H9 (cell line): ENCODE measurements around the gene SEMA4D. TPM values are rescaled to one million over a fixed set of nuclear protein-coding genes. Genes with fewer than 3 reads are reported as not detected.

Experiments
- DNase-seq: peaks from one replicate; pipeline ENCODE4 v3.0.0-alpha.2; 2017
- H2AFZ ChIP-seq: one replicate; pipeline ENCODE4 v1.6.1; 2013; ENCODE audit warnings: mild to moderate bottlenecking, low read length, control low read depth, moderate library complexity
- H2AK5ac ChIP-seq: 2 replicates; pipeline ENCODE4 v1.6.1; 2013; ENCODE audit warnings: low read length, control low read depth, mixed read lengths; ENCODE audit not compliant: insufficient read length
- H2BK120ac ChIP-seq: one replicate; pipeline ENCODE4 v1.6.1; 2013; ENCODE audit warnings: low read depth, mild to moderate bottlenecking, low read length, control low read depth, inconsistent platforms; ENCODE audit not compliant: poor library complexity, severe bottlenecking
- H2BK12ac ChIP-seq: 2 replicates; pipeline ENCODE4 v1.6.1; 2013; ENCODE audit warnings: low read length, control low read depth, mixed read lengths, low read depth; ENCODE audit not compliant: insufficient read length
- H2BK15ac ChIP-seq: 2 replicates; pipeline ENCODE4 v1.6.1; 2013; ENCODE audit warnings: low read depth, low read length, control low read depth
- H2BK20ac ChIP-seq: one replicate; pipeline ENCODE4 v1.6.1; 2013; ENCODE audit warnings: low read depth, mild to moderate bottlenecking, low read length, control low read depth, inconsistent platforms; ENCODE audit not compliant: poor library complexity, severe bottlenecking
- H2BK5ac ChIP-seq: 2 replicates; pipeline ENCODE4 v1.6.1; 2013; ENCODE audit warnings: low read length, control low read depth, mixed read lengths; ENCODE audit not compliant: insufficient read length
- H3K14ac ChIP-seq: 2 replicates; pipeline ENCODE4 v1.6.1; 2013; ENCODE audit warnings: low read length, control low read depth; ENCODE audit not compliant: insufficient read depth
- H3K18ac ChIP-seq: 2 replicates; pipeline ENCODE4 v1.6.1; 2013; ENCODE audit warnings: low read depth, mild to moderate bottlenecking, mixed read lengths, low read length, control low read depth; ENCODE audit not compliant: insufficient read length
- H3K23ac ChIP-seq: 2 replicates; pipeline ENCODE4 v1.6.1; 2013; ENCODE audit warnings: low read length, control low read depth, mixed read lengths, low read depth; ENCODE audit not compliant: insufficient read length
- H3K23me2 ChIP-seq: 2 replicates; pipeline ENCODE4 v1.6.1; 2013; ENCODE audit warnings: low read depth, mild to moderate bottlenecking, mixed read lengths, low read length, control low read depth; ENCODE audit not compliant: insufficient read length, poor library complexity, severe bottlenecking
- H3K27ac ChIP-seq: 2 replicates; pipeline ENCODE4 v1.5.1; 2013; ENCODE audit warnings: low read length, control low read depth, mixed read lengths, low read depth; ENCODE audit not compliant: insufficient read length
- H3K27me3 ChIP-seq: 2 replicates; pipeline ENCODE4 v1.6.1; 2013; ENCODE audit warnings: low read length, control low read depth, inconsistent platforms; ENCODE audit not compliant: insufficient read depth
- H3K4ac ChIP-seq: 2 replicates; pipeline ENCODE4 v1.6.1; 2013; ENCODE audit warnings: low read depth, mild to moderate bottlenecking, control low read depth, inconsistent platforms, low read length, moderate library complexity
- H3K4me1 ChIP-seq: 2 replicates; pipeline ENCODE4 v1.6.1; 2013; ENCODE audit warnings: low read length, control low read depth, inconsistent platforms; ENCODE audit not compliant: insufficient read depth
- H3K4me2 ChIP-seq: 2 replicates; pipeline ENCODE4 v1.6.1; 2013; ENCODE audit warnings: low read length, control low read depth, mixed read lengths; ENCODE audit not compliant: insufficient read length, insufficient read depth
- H3K56ac ChIP-seq: 2 replicates; pipeline ENCODE4 v1.6.1; 2013; ENCODE audit warnings: low read depth, mild to moderate bottlenecking, mixed read lengths, low read length, control low read depth; ENCODE audit not compliant: insufficient read length
- H3K79me1 ChIP-seq: 2 replicates; pipeline ENCODE4 v1.6.1; 2013; ENCODE audit warnings: low read depth, mild to moderate bottlenecking, moderate library complexity, low read length, control low read depth, inconsistent platforms; ENCODE audit not compliant: insufficient read depth, poor library complexity, severe bottlenecking
- H3K79me2 ChIP-seq: 2 replicates; pipeline ENCODE4 v1.6.1; 2013; ENCODE audit warnings: low read length, control low read depth, inconsistent platforms; ENCODE audit not compliant: insufficient read depth
- H3K9ac ChIP-seq: 2 replicates; pipeline ENCODE4 v1.6.1; 2013; ENCODE audit warnings: low read length, control low read depth, mixed read lengths; ENCODE audit not compliant: insufficient read length; ENCODE audit errors: extremely low read depth
- H3K9me3 ChIP-seq: one replicate; pipeline ENCODE4 v1.6.1; 2013; ENCODE audit warnings: low read depth, low read length, inconsistent platforms; ENCODE audit not compliant: control insufficient read depth
- H3T11ph ChIP-seq: one replicate; pipeline ENCODE4 v1.6.1; 2013; ENCODE audit warnings: mild to moderate bottlenecking, low read length, control low read depth, inconsistent platforms
- H4K20me1 ChIP-seq: one replicate; pipeline ENCODE4 v1.6.1; 2013; ENCODE audit not compliant: control insufficient read depth, insufficient read length, insufficient read depth
- H4K5ac ChIP-seq: 2 replicates; pipeline ENCODE4 v1.6.1; 2013; ENCODE audit warnings: low read depth, mild to moderate bottlenecking, mixed read lengths, low read length, control low read depth; ENCODE audit not compliant: insufficient read length
- H4K8ac ChIP-seq: replicated peaks from 2 replicates; pipeline ENCODE4 v1.6.1; 2013; ENCODE audit warnings: low read length, control low read depth, mixed read lengths, low read depth; ENCODE audit not compliant: insufficient read length
- H4K91ac ChIP-seq: 2 replicates; pipeline ENCODE4 v1.6.1; 2013; ENCODE audit warnings: low read depth, mild to moderate bottlenecking, moderate library complexity, mixed read lengths, low read length, control low read depth; ENCODE audit not compliant: insufficient read length
- H3K27ac Mint-ChIP-seq, 3 experiments: 2 replicates in 2 of 3; 3 replicates in 1 of 3; pipeline ENCODE4 v1.8.0; 2020 to 2021; ENCODE audit warnings: mixed read lengths in 3 of 3, mild to moderate bottlenecking in 1 of 3, moderate library complexity in 1 of 3
- H3K27me3 Mint-ChIP-seq: 2 replicates; pipeline ENCODE4 v1.8.0; 2021; ENCODE audit warnings: low read depth, mild to moderate bottlenecking, moderate library complexity, mixed read lengths
- H3K36me3 Mint-ChIP-seq, 3 experiments: 2 replicates in 2 of 3; 3 replicates in 1 of 3; pipeline ENCODE4 v1.8.0; 2020 to 2021; ENCODE audit warnings: low read depth in 3 of 3, mixed read lengths in 3 of 3; ENCODE audit not compliant: insufficient read depth in 1 of 3
- H3K4me1 Mint-ChIP-seq, 2 experiments: 2 replicates each; pipeline ENCODE4 v1.8.0; 2020; ENCODE audit warnings: mixed read lengths in 2 of 2
- H3K4me3 Mint-ChIP-seq, 2 experiments: 2 replicates in 1 of 2; 3 replicates in 1 of 2; pipeline ENCODE4 v1.8.0; 2020 to 2021; ENCODE audit warnings: mild to moderate bottlenecking in 2 of 2, mixed read lengths in 2 of 2, moderate library complexity in 1 of 2
- H3K9me3 Mint-ChIP-seq, 2 experiments: 2 replicates in 1 of 2; 3 replicates in 1 of 2; pipeline ENCODE4 v1.8.0; 2020; ENCODE audit warnings: mild to moderate bottlenecking in 2 of 2, mixed read lengths in 2 of 2, moderate library complexity in 1 of 2
- WGBS: extraction: QIAGEN DNeasy Blood & Tissue Kit; methylation state at CpG from one replicate; pipeline ENCODE4 v1.1.7; 2013; ENCODE audit warnings: missing lambda C conversion rate, low lambda C conversion rate, mixed read lengths; ENCODE audit not compliant: insufficient read length; ENCODE audit errors: extremely low coverage; 5-methylcytosine and 5-hydroxymethylcytosine counted together
- total RNA-seq: library from RNA; stranded (reverse); gene quantifications from 2 replicates; pipeline ENCODE4 v1.2.1, GENCODE V29; 2021
- TF ChIP-seq, protein P1 (sequence below): fragments of 200-600 bp; sonication (generic); conservative IDR thresholded peaks from 3 replicates; pipeline ENCODE4 v1.8.0; 2021; ENCODE audit warnings: antibody characterized with exemption, mild to moderate bottlenecking

SEMA4D gene
- total RNA-seq, 1 experiment from 2014 or later, result 47.2 TPM

DNA sequence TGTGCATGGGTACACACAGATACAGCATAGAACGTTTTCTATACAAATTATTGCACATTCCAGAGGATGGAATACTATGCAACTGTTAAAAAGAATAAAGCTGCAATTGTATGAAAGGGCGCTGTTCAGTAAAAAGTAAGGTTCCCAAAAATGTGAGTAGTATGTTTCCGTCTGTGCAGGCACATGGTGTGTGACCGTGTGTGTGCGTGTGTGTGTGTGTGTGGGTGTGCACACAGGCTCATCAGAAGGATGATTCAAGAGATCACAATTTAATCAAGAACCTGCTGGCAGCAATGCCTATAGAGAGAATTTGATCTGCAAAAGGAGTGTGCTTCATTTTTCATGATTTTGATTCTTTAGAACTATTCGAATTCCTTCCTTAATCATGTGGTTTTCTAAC lies 76.3 kb downstream of the SEMA4D start:
- no peak overlapping the region for H3K27ac Mint-ChIP-seq
- no peaks in the 10 kb centered on the region for H3K4me1 ChIP-seq
- no peak overlapping the region for H3K9ac ChIP-seq
- peaks cover 13 to 18% of the 10 kb centered on the region in 2 experiments for H3K4me1 Mint-ChIP-seq
- no peaks in the 10 kb centered on the region for H3K9me3 ChIP-seq
- H3K79me2 ChIP-seq, result peaks cover 4% of the 10 kb centered on the region; the same call in 1 of the 2 replicates
- H3K79me1 ChIP-seq, result peaks cover 4% of the 10 kb centered on the region
- H3K23me2 ChIP-seq, result no peaks in the 10 kb centered on the region
- no peak overlapping the region for H2AFZ ChIP-seq
- no peak overlapping the region for H2BK12ac ChIP-seq
- H3T11ph ChIP-seq, result no peak overlapping the region
- H3K27me3 Mint-ChIP-seq, result no peaks in the 10 kb centered on the region
- H4K5ac ChIP-seq, result no peak overlapping the region
- H2BK20ac ChIP-seq, result no peak overlapping the region
- no peak overlapping the region for H2BK120ac ChIP-seq
- no peak overlapping the region for H4K8ac ChIP-seq
- WGBS, result no CpG with 5 or more reads among the region's 6 CpGs
- H3K4me3 Mint-ChIP-seq, result no peak overlapping the region
- no peak overlapping the region for H3K4me2 ChIP-seq
- H3K23ac ChIP-seq, result no peak overlapping the region
- H3K18ac ChIP-seq, result no peak overlapping the region
- no peaks in the 10 kb centered on the region for H3K27me3 ChIP-seq
- no peaks in the 10 kb centered on the region for H4K20me1 ChIP-seq
- H2BK15ac ChIP-seq, result no peak overlapping the region
- peaks cover 0 to 11% of the 10 kb centered on the region in 2 experiments; a peak in 4 of 5 replicates for H3K9me3 Mint-ChIP-seq
- peaks cover 5 to 18% (median 11%) of the 10 kb centered on the region in 3 experiments; a peak in 6 of 7 replicates for H3K36me3 Mint-ChIP-seq
- no peak for DNase-seq
- no peak overlapping the region for H3K56ac ChIP-seq
- TF ChIP-seq, protein P1, sequence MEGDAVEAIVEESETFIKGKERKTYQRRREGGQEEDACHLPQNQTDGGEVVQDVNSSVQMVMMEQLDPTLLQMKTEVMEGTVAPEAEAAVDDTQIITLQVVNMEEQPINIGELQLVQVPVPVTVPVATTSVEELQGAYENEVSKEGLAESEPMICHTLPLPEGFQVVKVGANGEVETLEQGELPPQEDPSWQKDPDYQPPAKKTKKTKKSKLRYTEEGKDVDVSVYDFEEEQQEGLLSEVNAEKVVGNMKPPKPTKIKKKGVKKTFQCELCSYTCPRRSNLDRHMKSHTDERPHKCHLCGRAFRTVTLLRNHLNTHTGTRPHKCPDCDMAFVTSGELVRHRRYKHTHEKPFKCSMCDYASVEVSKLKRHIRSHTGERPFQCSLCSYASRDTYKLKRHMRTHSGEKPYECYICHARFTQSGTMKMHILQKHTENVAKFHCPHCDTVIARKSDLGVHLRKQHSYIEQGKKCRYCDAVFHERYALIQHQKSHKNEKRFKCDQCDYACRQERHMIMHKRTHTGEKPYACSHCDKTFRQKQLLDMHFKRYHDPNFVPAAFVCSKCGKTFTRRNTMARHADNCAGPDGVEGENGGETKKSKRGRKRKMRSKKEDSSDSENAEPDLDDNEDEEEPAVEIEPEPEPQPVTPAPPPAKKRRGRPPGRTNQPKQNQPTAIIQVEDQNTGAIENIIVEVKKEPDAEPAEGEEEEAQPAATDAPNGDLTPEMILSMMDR, result no peak
- H2BK5ac ChIP-seq, result no peak overlapping the region
- H3K4ac ChIP-seq, result no peak overlapping the region
- H2AK5ac ChIP-seq, result no peak overlapping the region
- no peak overlapping the region for H4K91ac ChIP-seq
- H3K14ac ChIP-seq, result no peak overlapping the region
- H3K27ac ChIP-seq, result no peak overlapping the region
